ENCODE results near the gene CHMP1A. TPM values are rescaled to one million over a fixed set of nuclear protein-coding genes. Genes with fewer than 3 reads are reported as not detected.
A peak's percentile ranks its signal among the peaks of the same experiment; 100 is the strongest.

CHMP1A gene
- total and polyA plus RNA-seq, 2 of the 8 experiments (the other 6 are each of a cell fraction or from before 2014, with no cell fraction given) = 64.4 to 75.8 TPM

GRCh38 chr16:89686520-89687091 lies 29.1 kb upstream of the CHMP1A start, which contains the start of gene CDK10:
Gene CDK10 (plus strand): TSS chr16:89686689. CDS start chr16:89686711, 22 bp downstream.
- Histone ChIP-seq H3K4me2 (ENCODE audit: insufficient read depth in 1 of 2, low read depth in 2 of 2, low read length in 2 of 2) (peak within 1 kb of the TSS; percentile 81 to 82), H2BK5ac (ENCODE audit: low read depth, low read length) (peak within 1 kb of the TSS; percentile 61; the same call in 1 of the 2 replicates), H3K23me2 (ENCODE audit: low read depth, low read length) (peaks cover 6% of the 10 kb centered on the region; the same call in 1 of the 2 replicates), H3K9ac (replicated peaks in 1 of 4; ENCODE audit: extremely low read depth in 1 of 4, low read depth in 3 of 4, low read length in 3 of 4) (peak within 1 kb of the TSS; percentile 80 to 90 (median 85)), H3K9me3 (ENCODE audit: insufficient read depth in 2 of 2, low read depth in 1 of 2, low read length in 1 of 2) (peaks cover 11 to 18% of the 10 kb centered on the region in 2 experiments), H3K56ac (replicated peaks; ENCODE audit: insufficient read length, low read depth, low read length) (peak within 1 kb of the TSS; percentile 95), H2BK15ac (ENCODE audit: low read length) (no peak within 1 kb of the TSS; the same call in 1 of the 2 replicates), H3K18ac (ENCODE audit: extremely low read depth, low read length) (peak within 1 kb of the TSS; percentile 100), H4K20me1 (replicated peaks in 1 of 2; ENCODE audit: control insufficient read depth in 1 of 2, insufficient read depth in 2 of 2, low read length in 2 of 2) (peaks cover 0 to 12% of the 10 kb centered on the region in 2 experiments), H3K36me3 (ENCODE audit: control insufficient read depth in 2 of 4, insufficient read depth in 4 of 4, low read length in 3 of 4) (peaks cover 0 to 21% (median 12%) of the 10 kb centered on the region in 4 experiments; a peak in 6 of 8 replicates), H3K14ac (ENCODE audit: insufficient read length) (no peak within 1 kb of the TSS), H3K27ac (ENCODE audit: low read depth, low read length) (peak within 1 kb of the TSS; percentile 91), H3K4me1 (replicated peaks in 1 of 4; ENCODE audit: control insufficient read depth in 3 of 4, insufficient read depth in 4 of 4, low read length in 3 of 4) (peaks cover 0 to 7% (median 2%) of the 10 kb centered on the region in 4 experiments; a peak in 4 of 7 replicates), H3K4me3 (ENCODE audit: extremely low read depth in 1 of 4, insufficient read depth in 2 of 4, low read depth in 3 of 4, low read length in 4 of 4) (peak within 1 kb of the TSS; percentile 69 to 93 (median 84)), H3K79me2 (ENCODE audit: control insufficient read depth in 1 of 2, insufficient read depth in 2 of 2, low read length in 2 of 2) (peaks cover 0 to 11% of the 10 kb centered on the region in 2 experiments; a peak in 1 of 4 replicates), H3K27me3 (replicated peaks in 1 of 4; ENCODE audit: control insufficient read depth in 3 of 4, extremely low read depth in 1 of 4, insufficient read depth in 3 of 4, low read length in 3 of 4) (no peaks in the 10 kb centered on the region), H4K91ac (replicated peaks; ENCODE audit: insufficient read length, low read length) (peak within 1 kb of the TSS; percentile 98), H2BK12ac (ENCODE audit: low read depth, low read length) (no peak within 1 kb of the TSS; the same call in 1 of the 2 replicates), H2AK5ac (ENCODE audit: low read depth, low read length) (peak within 1 kb of the TSS; percentile 48; the same call in 1 of the 2 replicates), H3K4ac (replicated peaks; ENCODE audit: insufficient read length, low read depth, low read length) (peak within 1 kb of the TSS; percentile 91), H2AFZ (ENCODE audit: low read length) (0 out of 2 replicates have a peak within 1 kb of the TSS, but pooled peaks have one; percentile 43), H3K23ac (ENCODE audit: insufficient read length) (no peak within 1 kb of the TSS), H2BK20ac (ENCODE audit: low read length) (no peak within 1 kb of the TSS), H4K5ac (ENCODE audit: insufficient read length, low read depth, low read length) (peak within 1 kb of the TSS; percentile 98), H4K8ac (ENCODE audit: extremely low read depth, insufficient read depth, low read length) (peak within 1 kb of the TSS; percentile 98), H2BK120ac (replicated peaks; ENCODE audit: low read depth, low read length) (peak within 1 kb of the TSS; percentile 57), H3K79me1 (ENCODE audit: low read depth, low read length) (peaks cover 11% of the 10 kb centered on the region)
- WGBS, 2 experiments (ENCODE audit: extremely low coverage in 1 of 2, insufficient coverage in 1 of 2, insufficient read length in 1 of 2, insufficient replicate concordance in 2 of 2, low coverage in 1 of 2, low lambda C conversion rate in 2 of 2, missing lambda C conversion rate in 1 of 2) = 6% methylated on average over 28 of the region's 67 CpGs; no CpG with 5 or more reads in 1 of the 2 experiments
- POLR2A ChIA-PET (ENCODE audit: partially characterized antibody) = interaction anchor here (0.6 to 4.8 kb wide), 15 partner anchors 9 to 253 kb away, joined by 3 to 59 read pairs (median 4); partner anchors contain the start of genes CHMP1A, SPATA2L, SPATA33 and TCF25
- no peak for FAIRE-seq
- DNase-seq (ENCODE audit: low read depth in 1 of 2, low spot score in 2 of 2) = peak in 1 of 2 experiments; percentile 99
- CTCF ChIA-PET (ENCODE audit: partially characterized antibody) = interaction anchor here (1.0 to 1.1 kb wide), 2 partner anchors 9 to 16 kb away, joined by 5 read pairs; no protein-coding TSS in a partner anchor
- TF ChIP-seq CTCF (IDR thresholded peaks at IDR 0.05; ENCODE audit: control extremely low read depth in 1 of 3, insufficient read depth in 1 of 3, low read depth in 1 of 3, low read length in 3 of 3) (no peak), CBX8 (IDR thresholded peaks at IDR 0.05; ENCODE audit: borderline replicate concordance, low read depth, low read length) (no peak), SUZ12 (IDR thresholded peaks at IDR 0.05; ENCODE audit: low read length) (no peak)

All from H1 (cell line).